GM19467 (cell line): ENCODE results near the gene YPEL5.

Experiments used
- ATAC-seq: cut with Tn5 transposase; IDR thresholded peaks from one replicate; pipeline ENCODE4 v1.9.1; 2021; ENCODE audit warnings: mild to moderate bottlenecking, moderate library complexity; ENCODE audit not compliant: unreplicated experiment

The YPEL5 gene

GRCh38 chr2:30164131-30164925, 17.5 kb downstream of the YPEL5 start:
- ATAC-seq = no peak

GRCh38 chr2:30165050-30165520, 18.3 kb downstream of the YPEL5 start:
- ATAC-seq = peak; percentile 94

- ATAC-seq = no peak
Observed at GRCh38 chr2:30165617-30166016, 18.8 kb downstream of the YPEL5 start.

GRCh38 chr2:30172627-30173026, 25.8 kb downstream of the YPEL5 start:
- no peak for ATAC-seq

- no peak for ATAC-seq
Observed at GRCh38 chr2:30177440-30177839, 30.6 kb downstream of the YPEL5 start.

GRCh38 chr2:30177956-30178355, 31.1 kb downstream of the YPEL5 start:
- ATAC-seq = no peak

- no peak for ATAC-seq
Observed at GRCh38 chr2:30178618-30179434, 32.0 kb downstream of the YPEL5 start.

- ATAC-seq = no peak
Observed at GRCh38 chr2:30179536-30179935, 32.7 kb downstream of the YPEL5 start.

- ATAC-seq = no peak
Observed at GRCh38 chr2:30180226-30180625, 33.4 kb downstream of the YPEL5 start.

- no peak for ATAC-seq
Observed at GRCh38 chr2:30181176-30181575, 34.4 kb downstream of the YPEL5 start.

GRCh38 chr2:30184035-30184434, 37.2 kb downstream of the YPEL5 start:
- no peak for ATAC-seq

GRCh38 chr2:30185178-30185577, 38.4 kb downstream of the YPEL5 start:
- no peak for ATAC-seq

- ATAC-seq = no peak
Observed at GRCh38 chr2:30188292-30188691, 41.5 kb downstream of the YPEL5 start.

- ATAC-seq = no peak
Observed at GRCh38 chr2:30190637-30191036, 43.8 kb downstream of the YPEL5 start.

- no peak for ATAC-seq
Observed at GRCh38 chr2:30191107-30191506, 44.3 kb downstream of the YPEL5 start.

- ATAC-seq = no peak
Observed at GRCh38 chr2:30191819-30192271, 45.0 kb downstream of the YPEL5 start.

- ATAC-seq = no peak
Observed at GRCh38 chr2:30192314-30192713, 45.5 kb downstream of the YPEL5 start.

- ATAC-seq = no peak
Observed at GRCh38 chr2:30193104-30193681, 46.4 kb downstream of the YPEL5 start.

- ATAC-seq = no peak
Observed at GRCh38 chr2:30194421-30194820, 47.6 kb downstream of the YPEL5 start.

- no peak for ATAC-seq
Observed at GRCh38 chr2:30195016-30195415, 48.2 kb downstream of the YPEL5 start.

GRCh38 chr2:30197570-30198192, 50.9 kb downstream of the YPEL5 start:
- ATAC-seq = no peak
